ENCODE data around the gene LUC7L3.
"Not testable (repeated sequence)": the region's sequence is repeated elsewhere in the genome, so short reads cannot be mapped to it uniquely, and the experiment has no call there.

LUC7L3 gene

GRCh38 chr17:50719144-50719923 is at the start of gene LUC7L3:
TSS of gene LUC7L3 (plus strand) at chr17:50719603. CDS start at chr17:50719733, 130 bp downstream.
- peak; percentile 91 to 92 for DNase-seq

- no peak for DNase-seq
Observed at GRCh38 chr17:50672071-50672470, 47.3 kb upstream of the LUC7L3 start.

GRCh38 chr17:50672831-50673551 is 46.4 kb upstream of the LUC7L3 start:
- DNase-seq, result no peak

GRCh38 chr17:50675190-50675589 is 44.2 kb upstream of the LUC7L3 start:
- no peak for DNase-seq

- DNase-seq, result no peak
Observed at GRCh38 chr17:50675627-50676026, 43.8 kb upstream of the LUC7L3 start.

GRCh38 chr17:50676065-50676975 is 43.1 kb upstream of the LUC7L3 start:
- no peak for DNase-seq

- DNase-seq, result no peak
Observed at GRCh38 chr17:50677851-50678375, 41.5 kb upstream of the LUC7L3 start.

- DNase-seq, result no peak
Observed at GRCh38 chr17:50679008-50679544, 40.3 kb upstream of the LUC7L3 start.

- no peak for DNase-seq
Observed at GRCh38 chr17:50680126-50680525, 39.3 kb upstream of the LUC7L3 start.

GRCh38 chr17:50680543-50681262 is 38.7 kb upstream of the LUC7L3 start:
- not testable (repeated sequence) for DNase-seq

GRCh38 chr17:50681263-50682200 is 37.9 kb upstream of the LUC7L3 start:
- DNase-seq, result no peak

- no peak for DNase-seq
Observed at GRCh38 chr17:50682441-50682840, 37.0 kb upstream of the LUC7L3 start.

- DNase-seq, result no peak
Observed at GRCh38 chr17:50682938-50683337, 36.5 kb upstream of the LUC7L3 start.

- DNase-seq, result no peak
Observed at GRCh38 chr17:50683434-50684287, 35.7 kb upstream of the LUC7L3 start.

- no peak for DNase-seq
Observed at GRCh38 chr17:50684288-50684611, 35.2 kb upstream of the LUC7L3 start.

- DNase-seq, result no peak
Observed at GRCh38 chr17:50684612-50685333, 34.6 kb upstream of the LUC7L3 start.

GRCh38 chr17:50685334-50685665 is 34.1 kb upstream of the LUC7L3 start:
- no peak for DNase-seq

- no peak for DNase-seq
Observed at GRCh38 chr17:50685691-50686493, 33.5 kb upstream of the LUC7L3 start.
